Endothelial cell of umbilical vein (primary cell): Measurements from ENCODE around the gene TCERG1L. TPM values are rescaled to one million over a fixed set of nuclear protein-coding genes. Genes with fewer than 3 reads are reported as not detected.

ENCODE experiments used
- BruUV-seq: library from RNA; stranded (reverse); fragments of 400-500 nt; replicated peaks from 2 replicates; lab custom pipeline; 2021; lab: Mats Ljungman, UMichigan
- CTCF ChIA-PET: fragments of 300-600, 350-600 bp; sonication (Branson Sonifier 250); formaldehyde crosslinking; loops from one replicate; lab custom pipeline; 2021; ENCODE audit warnings: antibody characterized with exemption, inconsistent platforms; lab: Charles Lee
- POLR2A ChIA-PET: fragments of 300-600, 350-600 bp; sonication (Branson Sonifier 250); formaldehyde crosslinking; loops from one replicate; lab custom pipeline; 2021; ENCODE audit warnings: antibody characterized with exemption, inconsistent platforms; lab: Charles Lee
- DNase-seq: peaks from one replicate; pipeline ENCODE4 v3.0.0-alpha.2; 2011; ENCODE audit warnings: low read depth, low spot score
- FAIRE-seq: peaks from 2 replicates; lab custom pipeline; 2011; peaks lifted over from hg19 to GRCh38; lab: Jason Lieb, UNC
- H2AFZ ChIP-seq: 2 replicates; pipeline ENCODE4 v1.6.0; 2012; ENCODE audit warnings: low read depth, low read length, control low read depth, inconsistent platforms
- H3K27ac ChIP-seq: 2 replicates; pipeline ENCODE4 v1.5.1; 2011; ENCODE audit warnings: low read depth, mild to moderate bottlenecking, control low read depth, low read length, moderate library complexity; ENCODE audit not compliant: insufficient read depth
- H3K27me3 ChIP-seq, 2 experiments: 2 replicates each; pipeline versions ENCODE4 v1.6.0 to v1.6.1; 2011; ENCODE audit warnings: low read length in 2 of 2, mixed read lengths in 1 of 2; ENCODE audit not compliant: control insufficient read depth in 2 of 2, insufficient read depth in 2 of 2
- H3K36me3 ChIP-seq, 2 experiments: 2 replicates in 1 of 2; 3 replicates in 1 of 2; pipeline ENCODE4 v1.5.1; 2011; ENCODE audit warnings: low read length in 2 of 2, mild to moderate bottlenecking in 1 of 2, moderate library complexity in 1 of 2; ENCODE audit not compliant: control insufficient read depth in 2 of 2, insufficient read depth in 2 of 2; ENCODE audit errors: extremely low read depth in 1 of 2
- H3K4me1 ChIP-seq: 3 replicates; pipeline ENCODE4 v1.5.1; 2011; ENCODE audit warnings: mild to moderate bottlenecking, low read length; ENCODE audit not compliant: control insufficient read depth, insufficient read depth; ENCODE audit errors: extremely low read depth
- H3K4me2 ChIP-seq: 2 replicates; pipeline ENCODE4 v1.6.1; 2011; ENCODE audit warnings: low read length, control low read depth, mixed read lengths; ENCODE audit not compliant: insufficient read depth
- H3K4me3 ChIP-seq, 3 experiments: fragments of 200-600 bp in 1 of 3; sonication (generic), shearing (Covaris generic) in 1 of 3; replicated peaks in 1 of 3; 2 replicates each; pipeline ENCODE4 v1.5.1; 2011 to 2016; ENCODE audit warnings: control low read depth in 3 of 3, low read length in 3 of 3, mild to moderate bottlenecking in 2 of 3, inconsistent platforms in 1 of 3, low read depth in 1 of 3, moderate library complexity in 1 of 3; ENCODE audit not compliant: insufficient read depth in 1 of 3
- H3K79me2 ChIP-seq: 2 replicates; pipeline ENCODE4 v1.6.0; 2012; ENCODE audit warnings: low read length, inconsistent platforms; ENCODE audit not compliant: control insufficient read depth, insufficient read depth
- H3K9ac ChIP-seq: replicated peaks from 2 replicates; pipeline ENCODE3; 2011; ENCODE audit warnings: low read length, control low read depth; ENCODE audit not compliant: insufficient read depth; ENCODE audit errors: extremely low read depth
- H3K9me1 ChIP-seq: replicated peaks from 3 replicates; pipeline ENCODE4 v1.6.0; 2011; ENCODE audit warnings: mild to moderate bottlenecking, low read length; ENCODE audit not compliant: control insufficient read depth, insufficient read depth; ENCODE audit errors: extremely low read depth
- H3K9me3 ChIP-seq: replicated peaks from 2 replicates; pipeline ENCODE4 v1.5.1; 2012; ENCODE audit warnings: low read length, inconsistent platforms; ENCODE audit not compliant: control insufficient read depth, insufficient read depth
- H4K20me1 ChIP-seq: replicated peaks from 2 replicates; pipeline ENCODE3; 2011; ENCODE audit warnings: mild to moderate bottlenecking, low read length; ENCODE audit not compliant: control insufficient read depth, insufficient read depth; ENCODE audit errors: extremely low read depth
- FOS ChIP-seq: IDR thresholded peaks from 2 replicates; pipeline ENCODE4 v1.6.1; 2011; ENCODE audit warnings: mild to moderate bottlenecking, low read length, moderate library complexity, borderline replicate concordance; ENCODE audit not compliant: insufficient read depth
- GATA2 ChIP-seq: IDR thresholded peaks from 2 replicates; pipeline ENCODE4 v1.7.0; 2011; ENCODE audit warnings: low read depth, mild to moderate bottlenecking, moderate library complexity, mixed read lengths, low read length; ENCODE audit not compliant: insufficient read length, insufficient read depth
- JUN ChIP-seq: IDR thresholded peaks from 2 replicates; pipeline ENCODE4 v1.6.1; 2011; ENCODE audit warnings: borderline replicate concordance, low read depth; ENCODE audit not compliant: insufficient read length, insufficient read depth
- POLR2A ChIP-seq: IDR thresholded peaks from 2 replicates; pipeline ENCODE4 v1.6.1; 2012; ENCODE audit warnings: low read depth, mild to moderate bottlenecking, control low read depth, low read length
- POLR2AphosphoS5 ChIP-seq: IDR thresholded peaks from 2 replicates; pipeline ENCODE4 v1.6.1; 2012; ENCODE audit warnings: low read depth, mild to moderate bottlenecking, control low read depth, low read length, moderate library complexity; ENCODE audit not compliant: insufficient read depth
- dilution Hi-C: fragments of 300-500 bp; cut with MboI; formaldehyde crosslinking; loops from one replicate; pipeline ENCODE4 v1.15.0; 2019; ENCODE audit warnings: low sequenced_read_pairs; ENCODE audit not compliant: extremely low pct_ligation_motif_present
- intact Hi-C: fragments of 100-400 bp; cut with micrococcal nuclease; formaldehyde crosslinking; loops from one replicate; pipeline ENCODE4 v1.10.0; 2022
- polyA plus RNA-seq, 4 experiments: library from polyadenylated mRNA; depleted of rRNA in 3 of 4; stranded (reverse) in 3 of 4; unstranded in 1 of 4; fragments of >200 nt; gene quantifications; 2 replicates each; pipeline versions ENCODE4 v1.2.1 to v1.2.3, GENCODE V29; 2011 to 2012; ENCODE audit warnings: missing spikeins in 1 of 4
- total RNA-seq: library from RNA; stranded (reverse); gene quantifications from 2 replicates; pipeline ENCODE4 v1.2.3, GENCODE V29; 2021
- TF ChIP-seq, protein P1 (sequence below), 2 donors: IDR thresholded peaks; 1 replicate in 1 of 2; 2 replicates in 1 of 2; pipeline ENCODE4 v1.5.1; 2011; ENCODE audit warnings: low read length in 2 of 2, mild to moderate bottlenecking in 2 of 2, moderate library complexity in 2 of 2, control low read depth in 1 of 2, inconsistent platforms in 1 of 2, low read depth in 1 of 2; ENCODE audit not compliant: insufficient read depth in 1 of 2; ENCODE audit errors: extremely low read depth in 1 of 2

The TCERG1L gene
- total and polyA plus RNA-seq, 2 donors (not counting 3 experiments of a cell fraction or from before 2014, with no cell fraction given): not detected

DNA sequence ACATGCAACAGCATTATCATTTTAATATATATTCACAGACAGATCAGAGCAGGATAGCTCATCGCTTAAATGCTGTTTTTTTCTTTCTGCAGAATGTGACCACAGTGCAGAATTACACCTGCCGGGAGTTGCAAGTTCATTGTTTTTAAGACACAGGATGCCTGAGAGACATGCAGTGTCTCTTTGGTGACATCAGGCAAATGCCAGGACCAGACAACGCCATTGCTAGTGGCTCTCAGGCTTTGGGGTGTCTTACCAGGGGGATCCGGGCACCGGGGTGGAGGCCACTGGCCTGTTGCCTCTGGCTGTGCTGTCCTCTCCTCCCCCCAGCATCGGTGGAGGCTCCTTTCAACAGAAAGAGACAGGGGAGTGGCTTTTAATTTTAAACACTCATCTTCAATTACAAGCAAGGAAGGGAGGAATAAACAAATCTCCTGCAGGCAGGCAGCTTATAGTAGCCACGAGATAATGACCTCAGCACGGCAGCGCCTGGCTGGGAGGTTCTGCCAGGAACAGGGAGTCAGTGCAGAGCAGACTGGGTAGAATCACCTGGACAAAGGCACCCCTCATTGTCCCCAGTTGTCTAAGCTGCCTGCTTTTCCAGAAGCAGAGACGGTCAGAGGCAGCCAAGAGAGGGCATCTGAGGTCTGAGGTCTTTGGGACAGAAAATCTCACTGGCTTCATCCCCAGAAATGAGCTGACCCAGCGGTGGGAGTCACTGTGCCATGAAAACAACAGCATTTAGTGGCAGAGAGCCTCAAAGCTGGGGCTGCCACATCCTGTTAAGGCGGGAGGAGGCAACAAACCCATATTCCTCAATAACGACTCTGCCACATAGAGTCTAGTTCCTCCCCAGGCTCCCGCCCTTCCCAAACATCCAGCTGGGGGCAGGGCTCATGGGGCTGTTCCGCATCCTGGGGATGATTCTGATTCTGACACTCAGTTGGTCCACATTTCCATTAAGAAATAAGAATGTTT, 148.4 kb downstream of the TCERG1L start:
- intact Hi-C loops: no loop called here
- no peak for TF ChIP-seq POLR2AphosphoS5
- TF ChIP-seq POLR2A: no peak
- TF ChIP-seq JUN: no peak
- no peak for TF ChIP-seq FOS
- no peak for TF ChIP-seq GATA2
- TF ChIP-seq, protein P1, sequence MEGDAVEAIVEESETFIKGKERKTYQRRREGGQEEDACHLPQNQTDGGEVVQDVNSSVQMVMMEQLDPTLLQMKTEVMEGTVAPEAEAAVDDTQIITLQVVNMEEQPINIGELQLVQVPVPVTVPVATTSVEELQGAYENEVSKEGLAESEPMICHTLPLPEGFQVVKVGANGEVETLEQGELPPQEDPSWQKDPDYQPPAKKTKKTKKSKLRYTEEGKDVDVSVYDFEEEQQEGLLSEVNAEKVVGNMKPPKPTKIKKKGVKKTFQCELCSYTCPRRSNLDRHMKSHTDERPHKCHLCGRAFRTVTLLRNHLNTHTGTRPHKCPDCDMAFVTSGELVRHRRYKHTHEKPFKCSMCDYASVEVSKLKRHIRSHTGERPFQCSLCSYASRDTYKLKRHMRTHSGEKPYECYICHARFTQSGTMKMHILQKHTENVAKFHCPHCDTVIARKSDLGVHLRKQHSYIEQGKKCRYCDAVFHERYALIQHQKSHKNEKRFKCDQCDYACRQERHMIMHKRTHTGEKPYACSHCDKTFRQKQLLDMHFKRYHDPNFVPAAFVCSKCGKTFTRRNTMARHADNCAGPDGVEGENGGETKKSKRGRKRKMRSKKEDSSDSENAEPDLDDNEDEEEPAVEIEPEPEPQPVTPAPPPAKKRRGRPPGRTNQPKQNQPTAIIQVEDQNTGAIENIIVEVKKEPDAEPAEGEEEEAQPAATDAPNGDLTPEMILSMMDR (IDR thresholded peaks at IDR 0.05; ENCODE audit: extremely low read depth in 1 of 2, insufficient read depth in 1 of 2, low read depth in 1 of 2, low read length in 2 of 2): no peak
- FAIRE-seq (no peak), DNase-seq (no peak)
- H3K36me3 ChIP-seq: no peaks in the 10 kb centered on the region
- H3K9me3 ChIP-seq: peaks cover 9% of the 10 kb centered on the region
- no peaks in the 10 kb centered on the region for H3K79me2 ChIP-seq
- ChIA-PET POLR2A (no interaction called here), CTCF (no interaction called here)
- no peaks in the 10 kb centered on the region for H3K27me3 ChIP-seq
- dilution Hi-C loops: no loop called here
- H4K20me1 ChIP-seq: no peaks in the 10 kb centered on the region
- H3K4me3 ChIP-seq: no peak overlapping the region
- H2AFZ ChIP-seq: no peak overlapping the region
- no peak overlapping the region for H3K4me2 ChIP-seq
- H3K9ac ChIP-seq: no peak overlapping the region
- no peak overlapping the region for H3K27ac ChIP-seq
- no TSS peak for BruUV-seq
- H3K4me1 ChIP-seq: no peaks in the 10 kb centered on the region
- H3K9me1 ChIP-seq: no peaks in the 10 kb centered on the region
